H9 (cell line): ENCODE data around the gene FALEC. TPM values are rescaled to one million over a fixed set of nuclear protein-coding genes. Genes with fewer than 3 reads are reported as not detected.
A peak's percentile ranks its signal among the peaks of the same experiment; 100 is the strongest.

Experiments
- DNase-seq: peaks from one replicate; pipeline ENCODE4 v3.0.0-alpha.2; 2017
- H2AFZ ChIP-seq: one replicate; pipeline ENCODE4 v1.6.1; 2013; ENCODE audit warnings: mild to moderate bottlenecking, low read length, control low read depth, moderate library complexity
- H2AK5ac ChIP-seq: 2 replicates; pipeline ENCODE4 v1.6.1; 2013; ENCODE audit warnings: low read length, control low read depth, mixed read lengths; ENCODE audit not compliant: insufficient read length
- H2BK120ac ChIP-seq: one replicate; pipeline ENCODE4 v1.6.1; 2013; ENCODE audit warnings: low read depth, mild to moderate bottlenecking, low read length, control low read depth, inconsistent platforms; ENCODE audit not compliant: poor library complexity, severe bottlenecking
- H2BK12ac ChIP-seq: 2 replicates; pipeline ENCODE4 v1.6.1; 2013; ENCODE audit warnings: low read length, control low read depth, mixed read lengths, low read depth; ENCODE audit not compliant: insufficient read length
- H2BK15ac ChIP-seq: 2 replicates; pipeline ENCODE4 v1.6.1; 2013; ENCODE audit warnings: low read depth, low read length, control low read depth
- H2BK20ac ChIP-seq: one replicate; pipeline ENCODE4 v1.6.1; 2013; ENCODE audit warnings: low read depth, mild to moderate bottlenecking, low read length, control low read depth, inconsistent platforms; ENCODE audit not compliant: poor library complexity, severe bottlenecking
- H2BK5ac ChIP-seq: 2 replicates; pipeline ENCODE4 v1.6.1; 2013; ENCODE audit warnings: low read length, control low read depth, mixed read lengths; ENCODE audit not compliant: insufficient read length
- H3K14ac ChIP-seq: 2 replicates; pipeline ENCODE4 v1.6.1; 2013; ENCODE audit warnings: low read length, control low read depth; ENCODE audit not compliant: insufficient read depth
- H3K18ac ChIP-seq: 2 replicates; pipeline ENCODE4 v1.6.1; 2013; ENCODE audit warnings: low read depth, mild to moderate bottlenecking, mixed read lengths, low read length, control low read depth; ENCODE audit not compliant: insufficient read length
- H3K23ac ChIP-seq: 2 replicates; pipeline ENCODE4 v1.6.1; 2013; ENCODE audit warnings: low read length, control low read depth, mixed read lengths, low read depth; ENCODE audit not compliant: insufficient read length
- H3K23me2 ChIP-seq: 2 replicates; pipeline ENCODE4 v1.6.1; 2013; ENCODE audit warnings: low read depth, mild to moderate bottlenecking, mixed read lengths, low read length, control low read depth; ENCODE audit not compliant: insufficient read length, poor library complexity, severe bottlenecking
- H3K27ac ChIP-seq: 2 replicates; pipeline ENCODE4 v1.5.1; 2013; ENCODE audit warnings: low read length, control low read depth, mixed read lengths, low read depth; ENCODE audit not compliant: insufficient read length
- H3K27me3 ChIP-seq: 2 replicates; pipeline ENCODE4 v1.6.1; 2013; ENCODE audit warnings: low read length, control low read depth, inconsistent platforms; ENCODE audit not compliant: insufficient read depth
- H3K4ac ChIP-seq: 2 replicates; pipeline ENCODE4 v1.6.1; 2013; ENCODE audit warnings: low read depth, mild to moderate bottlenecking, control low read depth, inconsistent platforms, low read length, moderate library complexity
- H3K4me1 ChIP-seq: 2 replicates; pipeline ENCODE4 v1.6.1; 2013; ENCODE audit warnings: low read length, control low read depth, inconsistent platforms; ENCODE audit not compliant: insufficient read depth
- H3K4me2 ChIP-seq: 2 replicates; pipeline ENCODE4 v1.6.1; 2013; ENCODE audit warnings: low read length, control low read depth, mixed read lengths; ENCODE audit not compliant: insufficient read length, insufficient read depth
- H3K56ac ChIP-seq: 2 replicates; pipeline ENCODE4 v1.6.1; 2013; ENCODE audit warnings: low read depth, mild to moderate bottlenecking, mixed read lengths, low read length, control low read depth; ENCODE audit not compliant: insufficient read length
- H3K79me1 ChIP-seq: 2 replicates; pipeline ENCODE4 v1.6.1; 2013; ENCODE audit warnings: low read depth, mild to moderate bottlenecking, moderate library complexity, low read length, control low read depth, inconsistent platforms; ENCODE audit not compliant: insufficient read depth, poor library complexity, severe bottlenecking
- H3K79me2 ChIP-seq: 2 replicates; pipeline ENCODE4 v1.6.1; 2013; ENCODE audit warnings: low read length, control low read depth, inconsistent platforms; ENCODE audit not compliant: insufficient read depth
- H3K9ac ChIP-seq: 2 replicates; pipeline ENCODE4 v1.6.1; 2013; ENCODE audit warnings: low read length, control low read depth, mixed read lengths; ENCODE audit not compliant: insufficient read length; ENCODE audit errors: extremely low read depth
- H3K9me3 ChIP-seq: one replicate; pipeline ENCODE4 v1.6.1; 2013; ENCODE audit warnings: low read depth, low read length, inconsistent platforms; ENCODE audit not compliant: control insufficient read depth
- H3T11ph ChIP-seq: one replicate; pipeline ENCODE4 v1.6.1; 2013; ENCODE audit warnings: mild to moderate bottlenecking, low read length, control low read depth, inconsistent platforms
- H4K20me1 ChIP-seq: one replicate; pipeline ENCODE4 v1.6.1; 2013; ENCODE audit not compliant: control insufficient read depth, insufficient read length, insufficient read depth
- H4K5ac ChIP-seq: 2 replicates; pipeline ENCODE4 v1.6.1; 2013; ENCODE audit warnings: low read depth, mild to moderate bottlenecking, mixed read lengths, low read length, control low read depth; ENCODE audit not compliant: insufficient read length
- H4K8ac ChIP-seq: replicated peaks from 2 replicates; pipeline ENCODE4 v1.6.1; 2013; ENCODE audit warnings: low read length, control low read depth, mixed read lengths, low read depth; ENCODE audit not compliant: insufficient read length
- H4K91ac ChIP-seq: 2 replicates; pipeline ENCODE4 v1.6.1; 2013; ENCODE audit warnings: low read depth, mild to moderate bottlenecking, moderate library complexity, mixed read lengths, low read length, control low read depth; ENCODE audit not compliant: insufficient read length
- H3K27ac Mint-ChIP-seq, 3 experiments: 2 replicates in 2 of 3; 3 replicates in 1 of 3; pipeline ENCODE4 v1.8.0; 2020 to 2021; ENCODE audit warnings: mixed read lengths in 3 of 3, mild to moderate bottlenecking in 1 of 3, moderate library complexity in 1 of 3
- H3K27me3 Mint-ChIP-seq: 2 replicates; pipeline ENCODE4 v1.8.0; 2021; ENCODE audit warnings: low read depth, mild to moderate bottlenecking, moderate library complexity, mixed read lengths
- H3K36me3 Mint-ChIP-seq, 3 experiments: 2 replicates in 2 of 3; 3 replicates in 1 of 3; pipeline ENCODE4 v1.8.0; 2020 to 2021; ENCODE audit warnings: low read depth in 3 of 3, mixed read lengths in 3 of 3; ENCODE audit not compliant: insufficient read depth in 1 of 3
- H3K4me1 Mint-ChIP-seq, 2 experiments: 2 replicates each; pipeline ENCODE4 v1.8.0; 2020; ENCODE audit warnings: mixed read lengths in 2 of 2
- H3K4me3 Mint-ChIP-seq, 2 experiments: 2 replicates in 1 of 2; 3 replicates in 1 of 2; pipeline ENCODE4 v1.8.0; 2020 to 2021; ENCODE audit warnings: mild to moderate bottlenecking in 2 of 2, mixed read lengths in 2 of 2, moderate library complexity in 1 of 2
- H3K9me3 Mint-ChIP-seq, 2 experiments: 2 replicates in 1 of 2; 3 replicates in 1 of 2; pipeline ENCODE4 v1.8.0; 2020; ENCODE audit warnings: mild to moderate bottlenecking in 2 of 2, mixed read lengths in 2 of 2, moderate library complexity in 1 of 2
- CTCF ChIP-seq: fragments of 200-600 bp; sonication (generic); conservative IDR thresholded peaks from 3 replicates; pipeline ENCODE4 v1.8.0; 2021; ENCODE audit warnings: antibody characterized with exemption, mild to moderate bottlenecking
- WGBS: extraction: QIAGEN DNeasy Blood & Tissue Kit; methylation state at CpG from one replicate; pipeline ENCODE4 v1.1.7; 2013; ENCODE audit warnings: missing lambda C conversion rate, low lambda C conversion rate, mixed read lengths; ENCODE audit not compliant: insufficient read length; ENCODE audit errors: extremely low coverage; 5-methylcytosine and 5-hydroxymethylcytosine counted together
- total RNA-seq: library from RNA; stranded (reverse); gene quantifications from 2 replicates; pipeline ENCODE4 v1.2.1, GENCODE V29; 2021

Gene FALEC
- total RNA-seq, 1 experiment from 2014 or later, result not detected

- H2BK120ac ChIP-seq, result no peak overlapping the region
- DNase-seq, result peak; percentile 25
- H4K91ac ChIP-seq, result no peak overlapping the region
Measured at GRCh38 chr1:150557813-150558212, 42.3 kb downstream of the FALEC start.

More at GRCh38 chr1:150557813-150558212, 42.3 kb downstream of the FALEC start:
- no peak overlapping the region for H3K56ac ChIP-seq
- H3K9ac ChIP-seq, result no peak overlapping the region
- no peaks in the 10 kb centered on the region for H3K27me3 ChIP-seq
- H3K14ac ChIP-seq, result no peak overlapping the region
- no peak overlapping the region for H4K8ac ChIP-seq
- H2BK5ac ChIP-seq, result no peak overlapping the region
- no peaks in the 10 kb centered on the region for H3K9me3 ChIP-seq
- no peaks in the 10 kb centered on the region for H3K79me1 ChIP-seq
- Mint-ChIP-seq H3K27ac (0 out of 7 replicates have a peak overlapping the region, but pooled peaks of 1 of the 3 experiments have one; percentile 17), H3K36me3 (peaks cover 3 to 5% (median 5%) of the 10 kb centered on the region in 3 experiments; a peak in 5 of 7 replicates), H3K9me3 (no peaks in the 10 kb centered on the region), H3K27me3 (no peaks in the 10 kb centered on the region), H3K4me1 (peaks cover 22 to 35% of the 10 kb centered on the region in 2 experiments), H3K4me3 (no peak overlapping the region)
- no peak overlapping the region for H2BK12ac ChIP-seq
- no peaks in the 10 kb centered on the region for H3K79me2 ChIP-seq
- WGBS, result no CpG with 5 or more reads among the region's 15 CpGs
- no peaks in the 10 kb centered on the region; the same call in 1 of the 2 replicates for H3K4me1 ChIP-seq
- H4K5ac ChIP-seq, result no peak overlapping the region
- H3K4ac ChIP-seq, result no peak overlapping the region
- TF ChIP-seq CTCF, result no peak
- H3K4me2 ChIP-seq, result no peak overlapping the region
- H2BK15ac ChIP-seq, result no peak overlapping the region
- no peak overlapping the region for H2AFZ ChIP-seq
- no peak overlapping the region for H3T11ph ChIP-seq
- H4K20me1 ChIP-seq, result no peaks in the 10 kb centered on the region
- H3K27ac ChIP-seq, result no peak overlapping the region
- H2AK5ac ChIP-seq, result no peak overlapping the region
- H2BK20ac ChIP-seq, result no peak overlapping the region
- no peak overlapping the region for H3K23ac ChIP-seq
- H3K18ac ChIP-seq, result no peak overlapping the region
- peaks cover 11% of the 10 kb centered on the region for H3K23me2 ChIP-seq
